H1 (cell line): ENCODE data around the gene SUSD5. TPM values are rescaled to one million over a fixed set of nuclear protein-coding genes. Genes with fewer than 3 reads are reported as not detected.

ENCODE experiments used
- CTCF ChIA-PET: fragments of 300-600 bp; sonication (Branson Sonifier 250); formaldehyde crosslinking; loops from one replicate; lab custom pipeline; 2021; ENCODE audit not compliant: partially characterized antibody; lab: Charles Lee
- POLR2A ChIA-PET: fragments of 300-600 bp; sonication (Branson Sonifier 250); formaldehyde crosslinking; loops from one replicate; lab custom pipeline; 2021; ENCODE audit warnings: inconsistent platforms; ENCODE audit not compliant: partially characterized antibody; lab: Charles Lee
- DNase-seq, 2 experiments: peaks; one replicate each; pipeline versions ENCODE4 v3.0.0 to v3.0.0-alpha.2; 2010 to 2022; ENCODE audit warnings: low spot score in 2 of 2, low read depth in 1 of 2, mixed read lengths in 1 of 2
- FAIRE-seq: peaks from 2 replicates; lab custom pipeline; 2011; peaks lifted over from hg19 to GRCh38; lab: Jason Lieb, UNC
- H2AFZ ChIP-seq: 2 replicates; pipeline ENCODE4 v1.8.1; 2012; ENCODE audit warnings: low read length, inconsistent platforms
- H2AK5ac ChIP-seq: 2 replicates; pipeline ENCODE4 v1.6.1; 2013; ENCODE audit warnings: low read depth, low read length
- H2BK120ac ChIP-seq: replicated peaks from 2 replicates; pipeline ENCODE3; 2013; ENCODE audit warnings: low read depth, low read length, inconsistent platforms
- H2BK12ac ChIP-seq: 2 replicates; pipeline ENCODE4 v1.6.1; 2013; ENCODE audit warnings: low read depth, low read length
- H2BK15ac ChIP-seq: 2 replicates; pipeline ENCODE4 v1.6.1; 2013; ENCODE audit warnings: low read length
- H2BK20ac ChIP-seq: 2 replicates; pipeline ENCODE4 v1.6.1; 2013; ENCODE audit warnings: low read length
- H2BK5ac ChIP-seq: 2 replicates; pipeline ENCODE4 v1.6.1; 2013; ENCODE audit warnings: low read depth, low read length
- H3K14ac ChIP-seq: 2 replicates; pipeline ENCODE4 v1.6.1; 2013; ENCODE audit warnings: inconsistent platforms; ENCODE audit not compliant: insufficient read length
- H3K18ac ChIP-seq: 2 replicates; pipeline ENCODE4 v1.6.1; 2013; ENCODE audit warnings: low read length; ENCODE audit errors: extremely low read depth
- H3K23ac ChIP-seq: 2 replicates; pipeline ENCODE4 v1.6.1; 2013; ENCODE audit warnings: inconsistent platforms; ENCODE audit not compliant: insufficient read length
- H3K23me2 ChIP-seq: 2 replicates; pipeline ENCODE4 v1.6.1; 2013; ENCODE audit warnings: low read depth, low read length
- H3K27ac ChIP-seq: 2 replicates; pipeline ENCODE4 v1.6.1; 2011; ENCODE audit warnings: low read depth, low read length, inconsistent platforms
- H3K27me3 ChIP-seq, 4 experiments: replicated peaks in 1 of 4; 1 replicate in 1 of 4; 2 replicates in 3 of 4; pipeline versions ENCODE4 v1.6.1 to v1.8.1; 2011 to 2013; ENCODE audit warnings: low read length in 3 of 4, mild to moderate bottlenecking in 3 of 4, inconsistent platforms in 2 of 4, mixed read lengths in 2 of 4, moderate library complexity in 1 of 4; ENCODE audit not compliant: control insufficient read depth in 3 of 4, insufficient read depth in 3 of 4; ENCODE audit errors: extremely low read depth in 1 of 4
- H3K36me3 ChIP-seq, 4 experiments: 2 replicates each; pipeline versions ENCODE4 v1.6.1 to v1.8.1; 2011 to 2013; ENCODE audit warnings: mild to moderate bottlenecking in 4 of 4, low read length in 3 of 4, moderate library complexity in 2 of 4, control low read depth in 1 of 4, inconsistent platforms in 1 of 4; ENCODE audit not compliant: insufficient read depth in 4 of 4, control insufficient read depth in 2 of 4
- H3K4ac ChIP-seq: replicated peaks from 2 replicates; pipeline ENCODE3; 2013; ENCODE audit warnings: low read length, low read depth, mixed read lengths, inconsistent platforms; ENCODE audit not compliant: insufficient read length
- H3K4me1 ChIP-seq, 4 experiments: replicated peaks in 1 of 4; 1 replicate in 1 of 4; 2 replicates in 3 of 4; pipeline versions ENCODE4 v1.6.1 to v1.8.1; 2011 to 2013; ENCODE audit warnings: low read length in 3 of 4, inconsistent platforms in 2 of 4, mixed read lengths in 1 of 4; ENCODE audit not compliant: insufficient read depth in 4 of 4, control insufficient read depth in 3 of 4
- H3K4me2 ChIP-seq, 2 experiments: 2 replicates each; pipeline versions ENCODE4 v1.6.1 to v1.8.1; 2011 to 2013; ENCODE audit warnings: low read depth in 2 of 2, low read length in 2 of 2, control low read depth in 1 of 2, inconsistent platforms in 1 of 2, mild to moderate bottlenecking in 1 of 2; ENCODE audit not compliant: insufficient read depth in 1 of 2
- H3K4me3 ChIP-seq, 4 experiments: fragments of 200-600, 300-600 bp in 1 of 4; sonication (generic), shearing (Covaris generic), sonication (Bioruptor Twin) in 1 of 4; 2 replicates each; pipeline versions ENCODE4 v1.5.1 to v1.8.1; 2011 to 2016; ENCODE audit warnings: low read length in 4 of 4, low read depth in 3 of 4, control low read depth in 2 of 4, inconsistent platforms in 2 of 4, mild to moderate bottlenecking in 2 of 4, mixed read lengths in 1 of 4, moderate library complexity in 1 of 4; ENCODE audit not compliant: insufficient read depth in 2 of 4; ENCODE audit errors: extremely low read depth in 1 of 4
- H3K56ac ChIP-seq: replicated peaks from 2 replicates; pipeline ENCODE3; 2013; ENCODE audit warnings: low read depth, mild to moderate bottlenecking, mixed read lengths, low read length, inconsistent platforms; ENCODE audit not compliant: insufficient read length
- H3K79me1 ChIP-seq: 2 replicates; pipeline ENCODE4 v1.6.1; 2013; ENCODE audit warnings: low read depth, low read length, control low read depth
- H3K79me2 ChIP-seq, 2 experiments: 2 replicates each; pipeline versions ENCODE4 v1.6.1 to v1.8.1; 2012 to 2013; ENCODE audit warnings: low read length in 2 of 2, mild to moderate bottlenecking in 2 of 2, inconsistent platforms in 1 of 2; ENCODE audit not compliant: insufficient read depth in 2 of 2, control insufficient read depth in 1 of 2
- H3K9ac ChIP-seq, 4 experiments: replicated peaks in 1 of 4; 1 replicate in 1 of 4; 2 replicates in 3 of 4; pipeline versions ENCODE4 v1.6.1 to v1.8.1; 2011 to 2013; ENCODE audit warnings: low read depth in 3 of 4, low read length in 3 of 4, control low read depth in 2 of 4, mild to moderate bottlenecking in 2 of 4, moderate library complexity in 2 of 4, inconsistent platforms in 1 of 4; ENCODE audit errors: extremely low read depth in 1 of 4
- H3K9me3 ChIP-seq, 2 experiments: 2 replicates each; pipeline versions ENCODE4 v1.6.1 to v1.8.1; 2012 to 2013; ENCODE audit warnings: mild to moderate bottlenecking in 2 of 2, moderate library complexity in 2 of 2, control low read depth in 1 of 2, inconsistent platforms in 1 of 2, low read depth in 1 of 2, low read length in 1 of 2, mixed read lengths in 1 of 2; ENCODE audit not compliant: insufficient read depth in 2 of 2
- H4K20me1 ChIP-seq, 2 experiments: replicated peaks in 1 of 2; 2 replicates each; pipeline versions ENCODE3 to v1.8.1; 2011 to 2013; ENCODE audit warnings: inconsistent platforms in 2 of 2, low read length in 2 of 2, mild to moderate bottlenecking in 1 of 2; ENCODE audit not compliant: insufficient read depth in 2 of 2, control insufficient read depth in 1 of 2
- H4K5ac ChIP-seq: 2 replicates; pipeline ENCODE4 v1.6.1; 2013; ENCODE audit warnings: low read length, low read depth, mixed read lengths, inconsistent platforms; ENCODE audit not compliant: insufficient read length
- H4K8ac ChIP-seq: 2 replicates; pipeline ENCODE4 v1.8.0; 2013; ENCODE audit warnings: mild to moderate bottlenecking, moderate library complexity, low read length, inconsistent platforms; ENCODE audit not compliant: insufficient read depth; ENCODE audit errors: extremely low read depth
- H4K91ac ChIP-seq: replicated peaks from 2 replicates; pipeline ENCODE3; 2013; ENCODE audit warnings: low read length, mixed read lengths, inconsistent platforms; ENCODE audit not compliant: insufficient read length
- ATF2 ChIP-seq: IDR thresholded peaks from 2 replicates; pipeline ENCODE4 v1.6.1; 2012; ENCODE audit warnings: low read length, inconsistent platforms
- CBX5 ChIP-seq: fragments of 300-800, 300-1000 bp; sonication (generic); IDR thresholded peaks from 2 replicates; pipeline ENCODE4 v1.7.1; 2016; ENCODE audit warnings: antibody characterized with exemption, low read length, low read depth
- GABPA ChIP-seq: IDR thresholded peaks from 2 replicates; pipeline ENCODE4 v1.6.1; 2011; ENCODE audit warnings: mild to moderate bottlenecking, low read length, moderate library complexity, borderline replicate concordance; ENCODE audit not compliant: insufficient read depth
- HDAC2 ChIP-seq, 2 experiments: fragments of 300-600 bp in 1 of 2; sonication (generic) in 1 of 2; IDR thresholded peaks; 2 replicates each; pipeline ENCODE4 v1.6.1; 2011 to 2012; ENCODE audit warnings: low read depth in 2 of 2, low read length in 2 of 2, mild to moderate bottlenecking in 2 of 2, moderate library complexity in 2 of 2, borderline replicate concordance in 1 of 2, inconsistent platforms in 1 of 2
- HDAC6 ChIP-seq: IDR thresholded peaks from one replicate; pipeline ENCODE4 v1.7.1; 2012; ENCODE audit warnings: low read depth, mild to moderate bottlenecking, inconsistent platforms, low read length, moderate library complexity
- KDM1A ChIP-seq: fragments of 200-600, 300-600 bp; sonication (generic); IDR thresholded peaks from 2 replicates; pipeline ENCODE4 v1.7.1; 2016; ENCODE audit warnings: mild to moderate bottlenecking, low read length, borderline replicate concordance
- NRF1 ChIP-seq: IDR thresholded peaks from 2 replicates; pipeline ENCODE4 v1.6.1; 2011; ENCODE audit warnings: mild to moderate bottlenecking, low read depth, low read length, improper control_type of control experiment
- TBP ChIP-seq: IDR thresholded peaks from 2 replicates; pipeline ENCODE4 v1.6.1; 2011; ENCODE audit warnings: low read depth, low read length, improper control_type of control experiment
- YY1 ChIP-seq: IDR thresholded peaks from 2 replicates; pipeline ENCODE4 v1.6.1; 2011; ENCODE audit warnings: low read depth, mild to moderate bottlenecking, low read length
- WGBS, 2 experiments: shearing (Covaris generic) in 1 of 2; methylation state at CpG; one replicate each; pipeline versions ENCODE4 v1.1.6 to v1.1.7; 2013 to 2015; ENCODE audit warnings: low lambda C conversion rate in 2 of 2, mixed read lengths in 2 of 2, inconsistent platforms in 1 of 2, low coverage in 1 of 2, missing lambda C conversion rate in 1 of 2; ENCODE audit not compliant: insufficient replicate concordance in 2 of 2, insufficient coverage in 1 of 2, insufficient read length in 1 of 2; ENCODE audit errors: extremely low coverage in 1 of 2, missing lambda C conversion rate in 1 of 2; 5-methylcytosine and 5-hydroxymethylcytosine counted together
- polyA plus RNA-seq, 7 experiments: library from polyadenylated mRNA; depleted of rRNA in 3 of 7; stranded (reverse) in 5 of 7; unstranded in 2 of 7; fragments of >200 nt in 5 of 7; fragments of 200-250 nt in 2 of 7; gene quantifications; 1 replicate in 5 of 7; 2 replicates in 1 of 7; 4 replicates in 1 of 7; pipeline versions ENCODE4 v1.2.1 to v1.2.3, GENCODE V29; 2011 to 2013; ENCODE audit warnings: missing spikeins in 2 of 7, mixed read lengths in 2 of 7
- total RNA-seq: library from RNA; stranded (reverse); fragmentation: NEBNext Ultra II Directional; extraction: Animal tissue kit (Norgen Biotek cat#: 25700); gene quantifications from 2 replicates; pipeline ENCODE4 v1.2.1, GENCODE V29; 2021
- TF ChIP-seq, protein P1 (sequence below), 3 experiments: IDR thresholded peaks; 1 replicate in 2 of 3; 2 replicates in 1 of 3; pipeline versions ENCODE4 v1.5.1 to v1.6.1; 2011; ENCODE audit warnings: low read length in 3 of 3, mild to moderate bottlenecking in 3 of 3, inconsistent platforms in 2 of 3, low read depth in 1 of 3, moderate library complexity in 1 of 3; ENCODE audit not compliant: insufficient read depth in 1 of 3; ENCODE audit errors: control extremely low read depth in 1 of 3

The SUSD5 gene
- total and polyA plus RNA-seq, 2 of the 8 experiments (the other 6 are each of a cell fraction or from before 2014, with no cell fraction given): 0.92 to 3.3 TPM

DNA sequence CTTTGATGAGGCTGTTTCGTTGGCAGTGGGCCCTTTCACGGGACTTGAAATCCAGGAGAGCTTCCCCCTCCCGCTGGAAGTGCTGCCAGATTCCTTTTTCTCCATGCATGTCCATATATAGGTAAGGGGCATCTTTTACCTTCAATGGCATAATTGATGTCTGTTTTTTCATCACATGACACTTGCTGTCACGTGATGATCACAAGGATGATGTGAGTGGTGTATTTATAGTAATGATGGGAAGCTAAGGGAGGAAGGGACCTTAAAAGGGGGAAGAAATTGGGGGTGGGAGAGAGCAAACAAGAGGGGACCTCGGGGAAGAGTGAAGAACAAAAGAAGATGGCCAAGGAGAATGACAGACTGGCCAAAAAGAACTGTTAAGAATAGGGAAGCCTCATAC, 11.3 kb upstream of the SUSD5 start:
- DNase-seq (no peak), FAIRE-seq (no peak)
- Histone ChIP-seq H3K9me3 (no peaks in the 10 kb centered on the region), H3K27me3 (no peaks in the 10 kb centered on the region), H3K18ac (no peak overlapping the region), H2BK12ac (no peak overlapping the region), H3K56ac (no peak overlapping the region), H2AK5ac (no peak overlapping the region), H4K5ac (no peak overlapping the region), H2BK120ac (no peak overlapping the region), H3K4me1 (no peaks in the 10 kb centered on the region), H3K27ac (no peak overlapping the region), H2AFZ (no peak overlapping the region), H3K14ac (no peak overlapping the region), H4K20me1 (no peaks in the 10 kb centered on the region), H4K91ac (no peak overlapping the region), H2BK5ac (no peak overlapping the region), H3K23ac (no peak overlapping the region), H3K79me1 (no peaks in the 10 kb centered on the region), H2BK15ac (no peak overlapping the region), H3K4ac (no peak overlapping the region), H3K4me2 (no peak overlapping the region), H3K79me2 (no peaks in the 10 kb centered on the region), H3K9ac (no peak overlapping the region), H3K36me3 (no peaks in the 10 kb centered on the region), H2BK20ac (no peak overlapping the region), H3K23me2 (no peaks in the 10 kb centered on the region), H4K8ac (no peak overlapping the region), H3K4me3 (no peak overlapping the region)
- 80% methylated on average over 5 of the region's 5 CpGs; no CpG with 5 or more reads in 1 of the 2 experiments for WGBS, 2 experiments
- CTCF ChIA-PET: interaction anchor here (1.0 to 1.5 kb wide), 3 partner anchors 13 to 99 kb away, joined by 3 to 4 read pairs (median 4); no protein-coding TSS in a partner anchor
- POLR2A ChIA-PET: no interaction called here
- TF ChIP-seq HDAC2 (IDR thresholded peaks at IDR 0.05; ENCODE audit: borderline replicate concordance in 1 of 2, low read depth in 2 of 2, low read length in 2 of 2) (no peak), HDAC6 (no peak), ATF2 (no peak), CBX5 (no peak), NRF1 (no peak), KDM1A (no peak), GABPA (no peak), TBP (no peak), YY1 (no peak)
- TF ChIP-seq, protein P1, sequence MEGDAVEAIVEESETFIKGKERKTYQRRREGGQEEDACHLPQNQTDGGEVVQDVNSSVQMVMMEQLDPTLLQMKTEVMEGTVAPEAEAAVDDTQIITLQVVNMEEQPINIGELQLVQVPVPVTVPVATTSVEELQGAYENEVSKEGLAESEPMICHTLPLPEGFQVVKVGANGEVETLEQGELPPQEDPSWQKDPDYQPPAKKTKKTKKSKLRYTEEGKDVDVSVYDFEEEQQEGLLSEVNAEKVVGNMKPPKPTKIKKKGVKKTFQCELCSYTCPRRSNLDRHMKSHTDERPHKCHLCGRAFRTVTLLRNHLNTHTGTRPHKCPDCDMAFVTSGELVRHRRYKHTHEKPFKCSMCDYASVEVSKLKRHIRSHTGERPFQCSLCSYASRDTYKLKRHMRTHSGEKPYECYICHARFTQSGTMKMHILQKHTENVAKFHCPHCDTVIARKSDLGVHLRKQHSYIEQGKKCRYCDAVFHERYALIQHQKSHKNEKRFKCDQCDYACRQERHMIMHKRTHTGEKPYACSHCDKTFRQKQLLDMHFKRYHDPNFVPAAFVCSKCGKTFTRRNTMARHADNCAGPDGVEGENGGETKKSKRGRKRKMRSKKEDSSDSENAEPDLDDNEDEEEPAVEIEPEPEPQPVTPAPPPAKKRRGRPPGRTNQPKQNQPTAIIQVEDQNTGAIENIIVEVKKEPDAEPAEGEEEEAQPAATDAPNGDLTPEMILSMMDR (IDR thresholded peaks at IDR 0.05; ENCODE audit: control extremely low read depth in 1 of 3, insufficient read depth in 1 of 3, low read depth in 1 of 3, low read length in 3 of 3): no peak
